Measurements from ENCODE around the gene ZBTB39.

ZBTB39 gene

GRCh38 chr12:56996793-56997545, 9.4 kb downstream of the ZBTB39 start:
- Histone ChIP-seq H3K27ac (replicated peaks) (no peak overlapping the region), H3K27me3 (ENCODE audit: insufficient read depth, poor library complexity, severe bottlenecking) (no peaks in the 10 kb centered on the region), H3K4me3 (replicated peaks; ENCODE audit: insufficient read depth, low read length) (no peak overlapping the region)
- no peak for DNase-seq (ENCODE audit: low read depth in 1 of 2, low spot score in 1 of 2)
- TF ChIP-seq CTCF (IDR thresholded peaks at IDR 0.05; ENCODE audit: insufficient read depth, low read length) (no peak), POLR2AphosphoS5 (IDR thresholded peaks at IDR 0.05; ENCODE audit: low read depth) (no peak), REST (IDR thresholded peaks at IDR 0.05; ENCODE audit: insufficient replicate concordance, low read depth) (no peak), SPI1 (IDR thresholded peaks at IDR 0.05; ENCODE audit: borderline replicate concordance, low read depth) (no peak), GABPA (IDR thresholded peaks at IDR 0.05; ENCODE audit: low read depth) (no peak)

GRCh38 chr12:56995930-56996496, 10.3 kb downstream of the ZBTB39 start:
- H3K27me3 ChIP-seq (ENCODE audit: insufficient read depth, poor library complexity, severe bottlenecking) = no peaks in the 10 kb centered on the region
- H3K27ac ChIP-seq (replicated peaks) = no peak overlapping the region
- DNase-seq (ENCODE audit: low read depth in 1 of 2, low spot score in 1 of 2) = no peak
- no peak for TF ChIP-seq POLR2AphosphoS5 (IDR thresholded peaks at IDR 0.05; ENCODE audit: low read depth)
- TF ChIP-seq GABPA (IDR thresholded peaks at IDR 0.05; ENCODE audit: low read depth) = no peak
- H3K4me3 ChIP-seq (replicated peaks; ENCODE audit: insufficient read depth, low read length) = no peak overlapping the region

- Histone ChIP-seq H3K4me3 (replicated peaks; ENCODE audit: insufficient read depth, low read length) (no peak overlapping the region), H3K27ac (replicated peaks) (no peak overlapping the region), H3K27me3 (ENCODE audit: insufficient read depth, poor library complexity, severe bottlenecking) (no peaks in the 10 kb centered on the region)
- TF ChIP-seq POLR2AphosphoS5 (IDR thresholded peaks at IDR 0.05; ENCODE audit: low read depth) (no peak), GABPA (IDR thresholded peaks at IDR 0.05; ENCODE audit: low read depth) (no peak), REST (IDR thresholded peaks at IDR 0.05; ENCODE audit: insufficient replicate concordance, low read depth) (no peak), CTCF (IDR thresholded peaks at IDR 0.05; ENCODE audit: insufficient read depth, low read length) (no peak), SPI1 (IDR thresholded peaks at IDR 0.05; ENCODE audit: borderline replicate concordance, low read depth) (no peak)
- no peak for DNase-seq (ENCODE audit: low read depth in 1 of 2, low spot score in 1 of 2)
These were observed 11.0 kb downstream of the ZBTB39 start for GRCh38 chr12:56995201-56995929.

DNA sequence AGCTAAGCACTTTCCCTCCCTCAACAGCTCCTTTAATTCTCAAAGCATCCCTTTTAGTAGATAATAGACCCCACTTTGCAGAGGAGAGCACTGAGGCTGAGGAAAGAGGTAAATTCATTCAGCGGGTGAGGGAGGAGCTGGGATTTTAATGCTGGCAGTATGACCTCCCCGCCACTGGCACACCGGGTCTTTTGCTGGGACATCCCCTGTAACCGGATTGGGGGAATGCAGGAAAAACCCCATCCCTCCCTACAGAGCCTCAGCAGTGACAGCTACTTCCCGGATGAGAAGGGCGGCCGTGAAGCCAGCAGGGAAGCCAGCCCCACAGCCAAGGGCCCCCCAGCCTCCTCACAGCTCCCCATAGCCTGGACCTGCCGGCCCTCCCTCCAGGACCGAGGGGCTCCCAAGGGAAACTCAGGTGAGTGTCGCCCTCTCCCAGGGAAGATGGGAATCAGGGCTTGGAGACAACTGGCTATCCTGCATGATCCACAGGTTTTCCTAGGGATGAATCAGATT, 12.1 kb downstream of the ZBTB39 start:
- no peak for DNase-seq (ENCODE audit: low read depth in 1 of 2, low spot score in 1 of 2)
- no peak overlapping the region for H3K4me3 ChIP-seq (replicated peaks; ENCODE audit: insufficient read depth, low read length)
- no peaks in the 10 kb centered on the region for H3K27me3 ChIP-seq (ENCODE audit: insufficient read depth, poor library complexity, severe bottlenecking)
- H3K27ac ChIP-seq (replicated peaks) = no peak overlapping the region
- TF ChIP-seq CTCF (IDR thresholded peaks at IDR 0.05; ENCODE audit: insufficient read depth, low read length) (no peak), POLR2AphosphoS5 (IDR thresholded peaks at IDR 0.05; ENCODE audit: low read depth) (no peak), REST (IDR thresholded peaks at IDR 0.05; ENCODE audit: insufficient replicate concordance, low read depth) (no peak), SPI1 (IDR thresholded peaks at IDR 0.05; ENCODE audit: borderline replicate concordance, low read depth) (no peak), GABPA (IDR thresholded peaks at IDR 0.05; ENCODE audit: low read depth) (no peak)
